ENCODE results near the gene AOPEP.

Gene AOPEP

DNA sequence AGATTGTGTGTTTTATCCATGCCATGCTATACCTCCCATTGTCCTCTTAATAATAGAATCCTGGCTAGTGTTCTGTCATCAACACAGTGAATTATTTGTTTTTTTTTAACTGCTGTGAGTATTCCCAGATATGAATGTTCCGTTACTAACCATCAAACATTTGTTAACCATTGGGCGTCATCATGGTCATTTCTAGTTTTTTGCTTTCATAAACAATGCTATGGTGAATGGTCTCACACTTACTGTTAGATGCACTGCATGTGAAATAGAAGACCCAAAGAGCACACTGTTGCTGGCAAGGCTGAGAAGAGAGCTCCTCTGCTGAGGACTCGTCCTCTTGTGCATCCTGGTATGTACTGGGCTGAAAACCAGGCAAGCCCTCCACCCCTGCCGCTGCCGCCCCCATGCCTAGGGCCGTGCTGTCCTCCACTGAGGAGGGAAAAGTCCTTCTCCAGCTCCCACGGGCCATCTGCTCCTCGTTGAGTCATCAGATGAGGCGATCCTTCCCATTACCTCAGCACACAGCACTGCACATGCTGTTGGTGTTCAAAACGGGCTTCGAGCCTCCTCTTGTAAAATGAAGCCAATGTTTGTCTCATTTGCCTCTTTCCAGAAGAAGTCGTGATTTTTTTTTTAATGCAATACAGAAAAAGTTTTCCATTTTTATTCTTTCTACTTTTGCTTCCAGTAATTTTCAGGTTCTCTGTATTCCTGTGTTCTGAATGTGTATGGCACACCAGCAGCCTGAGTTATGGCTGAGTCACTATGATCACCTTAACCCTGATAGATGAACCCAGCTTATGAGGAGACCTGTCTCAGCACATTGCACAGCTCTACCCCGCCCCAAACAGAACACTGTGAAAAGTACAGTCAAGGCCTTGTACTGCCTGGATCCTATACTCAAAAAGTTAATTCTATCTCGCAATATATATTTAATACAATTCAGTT, 219.0 kb downstream of the AOPEP start:
- POLR2A ChIA-PET (ENCODE audit: low non-redundant PET): no interaction called here
- DNase-seq (ENCODE audit: low spot score): peak; percentile 75
- peak overlapping the region; percentile 85 for H3K27ac ChIP-seq

DNA sequence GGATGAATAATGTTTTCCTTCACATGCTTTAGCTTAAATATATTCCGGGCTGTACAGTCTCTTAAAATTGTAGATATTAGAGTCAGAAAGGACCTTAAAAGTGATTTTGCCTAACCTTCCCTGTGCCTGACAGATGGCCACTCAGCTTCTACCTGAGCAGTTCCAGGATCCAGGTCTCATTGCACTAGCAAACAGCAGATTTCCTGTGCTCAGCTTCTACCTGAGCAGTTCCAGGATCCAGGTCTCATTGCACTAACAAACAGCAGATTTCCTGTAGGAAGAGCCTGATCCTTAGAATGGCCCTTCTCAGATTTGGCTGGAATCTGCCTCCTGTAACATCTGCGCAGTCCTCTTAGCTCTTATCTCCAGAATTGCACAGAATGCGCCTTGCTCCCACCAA, 219.8 kb downstream of the AOPEP start:
- no peak for DNase-seq (ENCODE audit: low spot score)
- CTCF ChIA-PET: interaction anchor here (0.7 kb wide), 1 partner anchor 120 kb away, joined by 3 read pairs; no protein-coding TSS in a partner anchor
- TF ChIP-seq, protein P1, sequence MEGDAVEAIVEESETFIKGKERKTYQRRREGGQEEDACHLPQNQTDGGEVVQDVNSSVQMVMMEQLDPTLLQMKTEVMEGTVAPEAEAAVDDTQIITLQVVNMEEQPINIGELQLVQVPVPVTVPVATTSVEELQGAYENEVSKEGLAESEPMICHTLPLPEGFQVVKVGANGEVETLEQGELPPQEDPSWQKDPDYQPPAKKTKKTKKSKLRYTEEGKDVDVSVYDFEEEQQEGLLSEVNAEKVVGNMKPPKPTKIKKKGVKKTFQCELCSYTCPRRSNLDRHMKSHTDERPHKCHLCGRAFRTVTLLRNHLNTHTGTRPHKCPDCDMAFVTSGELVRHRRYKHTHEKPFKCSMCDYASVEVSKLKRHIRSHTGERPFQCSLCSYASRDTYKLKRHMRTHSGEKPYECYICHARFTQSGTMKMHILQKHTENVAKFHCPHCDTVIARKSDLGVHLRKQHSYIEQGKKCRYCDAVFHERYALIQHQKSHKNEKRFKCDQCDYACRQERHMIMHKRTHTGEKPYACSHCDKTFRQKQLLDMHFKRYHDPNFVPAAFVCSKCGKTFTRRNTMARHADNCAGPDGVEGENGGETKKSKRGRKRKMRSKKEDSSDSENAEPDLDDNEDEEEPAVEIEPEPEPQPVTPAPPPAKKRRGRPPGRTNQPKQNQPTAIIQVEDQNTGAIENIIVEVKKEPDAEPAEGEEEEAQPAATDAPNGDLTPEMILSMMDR (conservative IDR thresholded peaks at IDR 0.05; ENCODE audit: low read depth): no peak
- POLR2A ChIA-PET (ENCODE audit: low non-redundant PET): no interaction called here
- peak overlapping the region; percentile 54; the same call in 1 of the 2 replicates for H3K27ac ChIP-seq

More for the DNA sequence above, 219.0 kb downstream of the AOPEP start:
- TF ChIP-seq, protein P1 (conservative IDR thresholded peaks at IDR 0.05; ENCODE audit: low read depth): no peak
- CTCF ChIA-PET: interaction anchor here (0.6 kb wide), 1 partner anchor 165 kb away, joined by 3 read pairs; no protein-coding TSS in a partner anchor

DNA sequence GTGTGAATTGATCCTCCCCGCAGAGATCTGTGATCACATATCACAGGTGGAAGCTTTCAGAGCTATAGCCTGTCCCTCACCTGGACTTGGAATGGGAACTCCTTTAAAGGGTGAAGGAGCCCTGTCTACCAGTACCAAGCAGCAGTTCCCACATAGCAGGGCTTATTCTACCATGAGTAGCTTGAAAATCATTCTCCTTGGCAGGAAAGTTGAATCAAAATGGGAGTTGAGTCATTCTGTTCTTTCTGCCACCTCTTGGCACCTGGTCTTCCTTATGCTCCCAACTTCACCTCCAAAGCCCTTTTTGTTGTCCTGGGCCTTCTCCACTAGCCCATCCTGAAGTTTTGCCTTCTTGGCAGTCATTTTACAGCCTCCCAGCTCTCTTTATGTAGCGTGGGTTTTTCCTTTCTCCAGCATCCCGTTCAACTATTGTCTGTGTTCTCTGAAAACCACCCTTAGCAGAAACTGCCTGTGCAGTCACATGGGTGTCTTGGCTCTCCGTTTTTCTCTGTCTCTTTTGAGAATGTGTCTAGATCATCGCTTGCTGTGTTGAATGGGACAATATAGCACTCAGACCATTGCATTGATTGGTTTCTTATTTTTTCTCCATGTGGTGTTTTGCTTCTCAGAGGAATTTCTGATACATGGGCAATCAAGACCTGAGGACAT, 222.2 kb downstream of the AOPEP start:
- POLR2A ChIA-PET (ENCODE audit: low non-redundant PET): no interaction called here
- TF ChIP-seq, protein P1 (conservative IDR thresholded peaks at IDR 0.05; ENCODE audit: low read depth): no peak
- CTCF ChIA-PET: no interaction called here
- DNase-seq (ENCODE audit: low spot score): no peak
- H3K27ac ChIP-seq: no peak overlapping the region

DNA sequence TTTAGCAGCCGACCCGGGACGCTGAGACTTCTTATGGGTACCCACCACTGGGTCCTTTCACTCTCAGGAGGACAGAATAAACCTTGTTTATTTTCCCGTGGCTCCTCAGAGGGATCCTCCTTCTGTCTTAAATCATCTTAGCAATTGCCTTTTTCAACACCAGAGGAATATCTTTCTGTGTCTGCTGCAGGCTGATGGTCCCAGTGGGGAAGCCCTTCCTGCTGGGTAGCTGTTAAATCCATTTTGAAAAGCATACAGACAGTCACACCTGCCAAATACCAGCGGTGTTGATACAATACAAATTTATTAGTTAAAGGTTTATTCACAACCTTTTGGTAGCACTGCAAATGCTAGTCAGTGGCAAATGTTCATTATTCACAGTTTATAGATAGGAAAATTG, 222.9 kb downstream of the AOPEP start:
- TF ChIP-seq, protein P1 (conservative IDR thresholded peaks at IDR 0.05; ENCODE audit: low read depth): no peak
- POLR2A ChIA-PET (ENCODE audit: low non-redundant PET): no interaction called here
- DNase-seq (ENCODE audit: low spot score): no peak
- no peak overlapping the region for H3K27ac ChIP-seq
- CTCF ChIA-PET: interaction anchor here (0.6 kb wide), 2 partner anchors 14 to 40 kb away, joined by 3 read pairs; no protein-coding TSS in a partner anchor

DNA sequence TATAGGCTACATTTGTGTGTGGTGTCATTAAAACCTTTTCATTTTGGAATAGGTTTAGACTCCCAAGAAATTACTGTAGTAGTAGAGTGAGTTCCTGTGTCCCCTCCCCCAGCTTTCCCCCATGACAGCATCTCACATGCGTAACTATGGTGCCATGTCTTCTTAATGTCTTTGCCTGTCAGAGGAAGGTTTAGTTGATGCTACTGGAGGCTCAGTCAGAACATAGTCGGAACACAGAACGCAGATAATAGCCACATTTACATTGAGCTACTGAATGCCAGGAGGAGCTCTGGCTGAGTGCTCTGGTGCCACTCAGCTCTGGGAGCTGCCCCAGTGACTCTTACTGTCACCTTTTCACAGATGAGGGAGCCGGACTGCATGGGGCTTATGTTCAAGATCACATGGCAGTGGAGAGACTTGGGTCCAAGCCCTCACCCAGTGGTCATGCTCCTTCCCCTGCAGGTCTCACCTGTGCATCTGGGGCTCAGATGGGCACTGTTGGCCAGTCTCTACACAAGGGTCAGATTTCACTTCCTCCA, 223.6 kb downstream of the AOPEP start:
- no peak for DNase-seq (ENCODE audit: low spot score)

More for the DNA sequence above, 223.6 kb downstream of the AOPEP start:
- TF ChIP-seq, protein P1 (conservative IDR thresholded peaks at IDR 0.05; ENCODE audit: low read depth): no peak
- ChIA-PET POLR2A (ENCODE audit: low non-redundant PET) (no interaction called here), CTCF (interaction anchor here (0.6 kb wide), 3 partner anchors 14 to 140 kb away, joined by 3 to 4 read pairs (median 3); no protein-coding TSS in a partner anchor)
- peak overlapping the region; percentile 71 for H3K27ac ChIP-seq
